HepG2 (cell line): ENCODE data around the gene TMEM167A. TPM values are rescaled to one million over a fixed set of nuclear protein-coding genes. Genes with fewer than 3 reads are reported as not detected.

Source experiments
- ATAC-seq: fragments of 200-7000 bp; cut with Tn5 transposase; 3 replicates; pipeline ENCODE4 v1.9.1; 2020; ENCODE audit warnings: mild to moderate bottlenecking, moderate library complexity
- BruUV-seq: library from RNA; stranded (reverse); fragments of 400-500 nt; replicated peaks from 2 replicates; lab custom pipeline; 2021; lab: Mats Ljungman, UMichigan
- CTCF ChIA-PET: fragments of 300-600 bp; formaldehyde crosslinking; extraction: SDS; loops from one replicate; lab custom pipeline; 2021; ENCODE audit warnings: low total read pairs, inconsistent platforms, low intra/inter-chr PET ratio; lab: Yijun Ruan, JAX
- POLR2A ChIA-PET: fragments of 350-600 bp; sonication (Branson Sonifier 250); formaldehyde crosslinking; loops from one replicate; lab custom pipeline; 2020; ENCODE audit warnings: antibody characterized with exemption, inconsistent platforms; lab: Yijun Ruan, JAX
- DNase-seq: peaks from one replicate; pipeline ENCODE4 v3.0.0-alpha.2; 2015; ENCODE audit warnings: low spot score
- FAIRE-seq: peaks from 3 replicates; lab custom pipeline; 2011; peaks lifted over from hg19 to GRCh38; lab: Jason Lieb, UNC
- H2AFZ ChIP-seq: one replicate; pipeline ENCODE4 v1.6.1; 2011; ENCODE audit warnings: low read length, inconsistent platforms
- H3K27ac ChIP-seq: fragments of 300-600 bp; 3 replicates; pipeline ENCODE4 v1.8.0; 2011; ENCODE audit warnings: mixed run types, mild to moderate bottlenecking, mixed read lengths, low read length, inconsistent platforms; ENCODE audit not compliant: insufficient read depth; ENCODE audit errors: extremely low read length
- H3K27me3 ChIP-seq, 2 experiments: fragments of 200-600 bp in 1 of 2; 2 replicates in 1 of 2; 3 replicates in 1 of 2; pipeline versions ENCODE4 v1.6.0 to v1.8.0; 2011; ENCODE audit warnings: low read length in 2 of 2, mild to moderate bottlenecking in 2 of 2, moderate library complexity in 2 of 2, inconsistent platforms in 1 of 2; ENCODE audit not compliant: insufficient read depth in 2 of 2, control insufficient read depth in 1 of 2
- H3K36me3 ChIP-seq, 2 experiments: fragments of 200-600 bp in 1 of 2; replicated peaks in 1 of 2; 2 replicates in 1 of 2; 3 replicates in 1 of 2; pipeline versions ENCODE4 v1.5.1 to v1.8.0; 2011; ENCODE audit warnings: low read length in 2 of 2, inconsistent platforms in 1 of 2; ENCODE audit not compliant: insufficient read depth in 2 of 2, control insufficient read depth in 1 of 2
- H3K4me1 ChIP-seq: 2 replicates; pipeline ENCODE4 v1.5.1; 2012; ENCODE audit warnings: low read length, inconsistent platforms; ENCODE audit not compliant: insufficient read depth
- H3K4me2 ChIP-seq: 2 replicates; pipeline ENCODE4 v1.6.0; 2011; ENCODE audit warnings: low read depth, low read length, inconsistent platforms
- H3K4me3 ChIP-seq, 3 experiments: fragments of 200-600 bp in 1 of 3; sonication (generic), shearing (Covaris generic) in 1 of 3; replicated peaks in 1 of 3; 2 replicates each; pipeline ENCODE4 v1.5.1; 2011 to 2016; ENCODE audit warnings: low read length in 3 of 3, inconsistent platforms in 2 of 3, low read depth in 2 of 3, mild to moderate bottlenecking in 2 of 3, control low read depth in 1 of 3, mixed read lengths in 1 of 3; ENCODE audit not compliant: insufficient read depth in 1 of 3
- H3K79me2 ChIP-seq: one replicate; pipeline ENCODE4 v1.6.1; 2011; ENCODE audit warnings: low read length, inconsistent platforms; ENCODE audit not compliant: insufficient read depth
- H3K9ac ChIP-seq: 2 replicates; pipeline ENCODE4 v1.6.0; 2011; ENCODE audit warnings: mild to moderate bottlenecking, low read depth, low read length, inconsistent platforms; ENCODE audit not compliant: insufficient read depth
- H3K9me3 ChIP-seq: 2 replicates; pipeline ENCODE4 v1.5.1; 2012; ENCODE audit warnings: mild to moderate bottlenecking, low read length
- H4K20me1 ChIP-seq: 2 replicates; pipeline ENCODE4 v1.6.0; 2011; ENCODE audit warnings: inconsistent platforms, mild to moderate bottlenecking, low read length, moderate library complexity; ENCODE audit not compliant: insufficient read depth
- AGO2 ChIP-seq: fragments of 200-400 bp; formaldehyde crosslinking; optimal IDR thresholded peaks from 2 replicates; pipeline ENCODE3; 2017; ENCODE audit warnings: mild to moderate bottlenecking, low read depth, low read length, moderate library complexity
- HOXA3 ChIP-seq: sonication (generic); formaldehyde crosslinking; IDR thresholded peaks from 2 replicates; pipeline ENCODE4 v1.5.0; 2020; ENCODE audit warnings: missing genetic modification reagents
- KAT8 ChIP-seq: IDR thresholded peaks from 2 replicates; pipeline ENCODE4 v1.6.1; 2016; ENCODE audit warnings: missing genetic modification reagents, missing compliant biosample characterization
- NONO ChIP-seq, 2 experiments: fragments of 450-650 bp in 1 of 2; sonication (generic) in 1 of 2; formaldehyde crosslinking in 1 of 2; IDR thresholded peaks in 1 of 2; conservative IDR thresholded peaks in 1 of 2; 2 replicates each; pipeline versions ENCODE4 v1.6.1 to v1.8.0; 2017 to 2022; ENCODE audit warnings: mild to moderate bottlenecking in 1 of 2, missing genetic modification reagents in 1 of 2, moderate library complexity in 1 of 2
- NR2F2 ChIP-seq: IDR thresholded peaks from 2 replicates; pipeline ENCODE4 v1.6.1; 2012; ENCODE audit warnings: low read depth, inconsistent platforms, borderline replicate concordance
- PRDM4 ChIP-seq: sonication (generic); formaldehyde crosslinking; IDR thresholded peaks from 2 replicates; pipeline ENCODE4 v1.9.0; 2021; ENCODE audit warnings: missing genetic modification reagents, borderline replicate concordance
- RERE ChIP-seq: IDR thresholded peaks from 2 replicates; pipeline ENCODE4 v1.6.1; 2016; ENCODE audit warnings: low read depth, missing genetic modification reagents, missing compliant biosample characterization
- THRA ChIP-seq: sonication (generic); formaldehyde crosslinking; IDR thresholded peaks from 2 replicates; pipeline ENCODE4 v1.4.0; 2020; ENCODE audit warnings: missing genetic modification reagents, borderline replicate concordance
- ZNF569 ChIP-seq: sonication (generic); formaldehyde crosslinking; IDR thresholded peaks from 2 replicates; pipeline ENCODE4 v1.5.0; 2020; ENCODE audit warnings: mild to moderate bottlenecking, missing genetic modification reagents, moderate library complexity, borderline replicate concordance
- ZNF619 ChIP-seq: sonication (generic); formaldehyde crosslinking; IDR thresholded peaks from 2 replicates; pipeline ENCODE4 v1.4.0; 2020; ENCODE audit warnings: mild to moderate bottlenecking, missing genetic modification reagents
- WGBS: methylation state at CpG from one replicate; pipeline ENCODE4 v1.1.6; 2017; ENCODE audit warnings: low lambda C conversion rate; 5-methylcytosine and 5-hydroxymethylcytosine counted together
- in situ Hi-C: cut with HindIII; loops from 2 replicates; pipeline ENCODE4 v1.10.0; 2017; ENCODE audit warnings: low pct_unique_long_range_greater_than_20kb; ENCODE audit not compliant: extremely low pct_ligation_motif_present
- intact Hi-C: fragments of 100-400 bp; cut with micrococcal nuclease; formaldehyde crosslinking; loops from one replicate; pipeline ENCODE4 v1.10.0; 2022; ENCODE audit not compliant: unreplicated experiment
- polyA plus RNA-seq, 8 experiments: library from polyadenylated mRNA; depleted of rRNA in 3 of 8; stranded (reverse) in 7 of 8; unstranded in 1 of 8; fragments of >200 nt; fragmentation: Illumina TruSeq in 4 of 8; extraction: Trizol in 4 of 8; gene quantifications; 2 replicates each; pipeline versions ENCODE4 v1.2.1 to v1.2.3, GENCODE V29; 2011 to 2016; ENCODE audit warnings: low read depth in 4 of 8, missing spikeins in 1 of 8, mixed read lengths in 1 of 8; ENCODE audit not compliant: insufficient read depth in 1 of 8
- total RNA-seq, 5 experiments: library from RNA; depleted of rRNA; stranded (reverse); fragments of >200 nt; fragmentation: Illumina TruSeq; extraction: Trizol; gene quantifications; 2 replicates each; pipeline ENCODE4 v1.2.3, GENCODE V29; 2016; ENCODE audit warnings: low read depth in 1 of 5

Gene TMEM167A
- total and polyA plus RNA-seq, 2 of the 13 experiments (the other 11 are each of a cell fraction or from before 2014, with no cell fraction given): 47.0 to 78.7 TPM

GRCh38 chr5:83126501-83126900 is 49.3 kb upstream of the TMEM167A start:
- no peak overlapping the region for H2AFZ ChIP-seq
- no peaks in the 10 kb centered on the region for H3K36me3 ChIP-seq
- H3K9me3 ChIP-seq: peaks cover 9% of the 10 kb centered on the region
- DNase-seq (no peak), FAIRE-seq (no peak), ATAC-seq (no peak)
- no TSS peak for BruUV-seq
- H3K27me3 ChIP-seq: no peaks in the 10 kb centered on the region
- intact Hi-C loops: no loop called here
- POLR2A ChIA-PET: no interaction called here
- CTCF ChIA-PET: no interaction called here
- TF ChIP-seq THRA (no peak), RERE (CRISPR knock-in tag) (no peak), HOXA3 (CRISPR knock-in tag) (no peak), PRDM4 (CRISPR knock-in tag) (no peak), AGO2 (no peak), ZNF619 (CRISPR knock-in tag) (no peak), KAT8 (CRISPR knock-in tag) (no peak), NR2F2 (no peak), NONO (IDR thresholded peaks at IDR 0.05) (no peak), NONO (CRISPR knock-in tag; conservative IDR thresholded peaks at IDR 0.05) (no peak), ZNF569 (CRISPR knock-in tag) (no peak)
- no peak overlapping the region for H3K4me3 ChIP-seq
- no peak overlapping the region for H3K4me2 ChIP-seq
- in situ Hi-C loops: no loop called here
- WGBS: 85% methylated on average over 2 of the region's 2 CpGs
- H3K79me2 ChIP-seq: no peaks in the 10 kb centered on the region
- no peak overlapping the region for H3K9ac ChIP-seq
- no peak overlapping the region for H3K27ac ChIP-seq
- H3K4me1 ChIP-seq: peaks cover 22% of the 10 kb centered on the region
- H4K20me1 ChIP-seq: peaks cover 4% of the 10 kb centered on the region; the same call in 1 of the 2 replicates
